ENCODE data around the gene GNS.

DNA sequence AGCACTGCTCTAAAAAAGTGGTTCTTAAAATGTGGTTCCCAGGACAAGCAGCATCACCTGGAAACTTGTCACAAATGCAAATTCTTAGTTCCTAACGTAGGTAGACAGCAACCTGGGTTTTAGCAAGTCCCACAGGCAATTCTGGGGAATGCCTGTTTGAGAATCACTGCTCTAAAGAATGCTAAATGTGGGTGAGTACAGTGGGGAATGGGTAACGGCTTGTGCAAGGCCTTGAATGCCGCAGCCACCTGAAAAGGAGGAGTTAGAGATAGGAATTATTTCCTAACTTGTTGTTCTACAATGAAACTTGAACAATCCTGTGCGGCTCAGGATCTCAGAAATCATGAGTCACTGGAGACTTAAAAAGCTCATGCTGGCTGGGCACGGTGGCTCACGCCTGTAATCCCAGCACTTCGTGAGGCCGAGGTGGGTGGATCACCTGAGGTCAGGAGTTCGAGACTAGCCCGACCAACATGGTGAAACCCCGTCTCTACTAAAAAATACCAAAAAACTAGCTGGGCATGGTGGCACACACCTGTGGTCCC is 34.9 kb downstream of the GNS start:
- TF ChIP-seq CTCF (IDR thresholded peaks at IDR 0.05; ENCODE audit: poor library complexity, severe bottlenecking) = no peak
- no peak for TF ChIP-seq EZH2 (IDR thresholded peaks at IDR 0.05; ENCODE audit: borderline replicate concordance, insufficient read depth, low read length, poor library complexity, severe bottlenecking)
